ENCODE results near the gene PLEKHG3.

PLEKHG3 gene

GRCh38 chr14:64788706-64789105 lies 84.5 kb downstream of the PLEKHG3 start:
- DNase-seq (ENCODE audit: extremely low spot score) = no peak
- ChIA-PET POLR2A (no interaction called here), CTCF (interaction anchor here (1.2 kb wide), 1 partner anchor 24 kb away, joined by 5 read pairs; no protein-coding TSS in a partner anchor)
- no peak for TF ChIP-seq ELF4 (IDR thresholded peaks at IDR 0.05)
- TF ChIP-seq ARNT (IDR thresholded peaks at IDR 0.05) = no peak
- TF ChIP-seq SUZ12 (IDR thresholded peaks at IDR 0.05) = no peak
- TF ChIP-seq LEF1 (IDR thresholded peaks at IDR 0.05; ENCODE audit: borderline replicate concordance) = no peak
- TF ChIP-seq L3MBTL2 (conservative IDR thresholded peaks at IDR 0.05) = no peak
- TF ChIP-seq CTBP1 (IDR thresholded peaks at IDR 0.05; ENCODE audit: borderline replicate concordance) = no peak
- TF ChIP-seq FOXM1 (IDR thresholded peaks at IDR 0.05; ENCODE audit: borderline replicate concordance) = no peak
- TF ChIP-seq FOXA1 (IDR thresholded peaks at IDR 0.05) = no peak
- TF ChIP-seq BHLHE40 (IDR thresholded peaks at IDR 0.05; ENCODE audit: borderline replicate concordance) = no peak
- TF ChIP-seq, protein P1, sequence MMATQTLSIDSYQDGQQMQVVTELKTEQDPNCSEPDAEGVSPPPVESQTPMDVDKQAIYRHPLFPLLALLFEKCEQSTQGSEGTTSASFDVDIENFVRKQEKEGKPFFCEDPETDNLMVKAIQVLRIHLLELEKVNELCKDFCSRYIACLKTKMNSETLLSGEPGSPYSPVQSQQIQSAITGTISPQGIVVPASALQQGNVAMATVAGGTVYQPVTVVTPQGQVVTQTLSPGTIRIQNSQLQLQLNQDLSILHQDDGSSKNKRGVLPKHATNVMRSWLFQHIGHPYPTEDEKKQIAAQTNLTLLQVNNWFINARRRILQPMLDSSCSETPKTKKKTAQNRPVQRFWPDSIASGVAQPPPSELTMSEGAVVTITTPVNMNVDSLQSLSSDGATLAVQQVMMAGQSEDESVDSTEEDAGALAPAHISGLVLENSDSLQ (IDR thresholded peaks at IDR 0.05) = no peak
- TF ChIP-seq ZNF384 (IDR thresholded peaks at IDR 0.05) = no peak
- TF ChIP-seq HDGF (IDR thresholded peaks at IDR 0.05; ENCODE audit: borderline replicate concordance) = no peak
- TF ChIP-seq NFRKB (IDR thresholded peaks at IDR 0.05) = no peak
- TF ChIP-seq FOXK2 (IDR thresholded peaks at IDR 0.05) = no peak
- no peak for TF ChIP-seq SP1 (IDR thresholded peaks at IDR 0.05)
- no peak for TF ChIP-seq TARDBP (IDR thresholded peaks at IDR 0.05)

- POLR2A ChIA-PET = no interaction called here
- DNase-seq (ENCODE audit: extremely low spot score) = no peak
- TF ChIP-seq L3MBTL2 (conservative IDR thresholded peaks at IDR 0.05) = no peak
- no peak for TF ChIP-seq LEF1 (IDR thresholded peaks at IDR 0.05; ENCODE audit: borderline replicate concordance)
- TF ChIP-seq SP1 (IDR thresholded peaks at IDR 0.05) = no peak
- TF ChIP-seq BHLHE40 (IDR thresholded peaks at IDR 0.05; ENCODE audit: borderline replicate concordance) = no peak
- no peak for TF ChIP-seq ELF4 (IDR thresholded peaks at IDR 0.05)
- TF ChIP-seq, protein P1 (IDR thresholded peaks at IDR 0.05) = no peak
- TF ChIP-seq NFRKB (IDR thresholded peaks at IDR 0.05) = no peak
- no peak for TF ChIP-seq ZNF384 (IDR thresholded peaks at IDR 0.05)
- no peak for TF ChIP-seq FOXK2 (IDR thresholded peaks at IDR 0.05)
- no peak for TF ChIP-seq FOXM1 (IDR thresholded peaks at IDR 0.05; ENCODE audit: borderline replicate concordance)
- TF ChIP-seq HDGF (IDR thresholded peaks at IDR 0.05; ENCODE audit: borderline replicate concordance) = no peak
- TF ChIP-seq ARNT (IDR thresholded peaks at IDR 0.05) = no peak
- TF ChIP-seq FOXA1 (IDR thresholded peaks at IDR 0.05) = no peak
- no peak for TF ChIP-seq CTBP1 (IDR thresholded peaks at IDR 0.05; ENCODE audit: borderline replicate concordance)
- no peak for TF ChIP-seq SUZ12 (IDR thresholded peaks at IDR 0.05)
- TF ChIP-seq TARDBP (IDR thresholded peaks at IDR 0.05) = no peak
- CTCF ChIA-PET = interaction anchor here (1.2 kb wide), 2 partner anchors 25 to 102 kb away, joined by 3 to 5 read pairs; no protein-coding TSS in a partner anchor
Measured at GRCh38 chr14:64789696-64790095, 85.5 kb downstream of the PLEKHG3 start.

GRCh38 chr14:64790478-64790877 lies 86.3 kb downstream of the PLEKHG3 start:
- ChIA-PET POLR2A (no interaction called here), CTCF (interaction anchor here (1.2 kb wide), 1 partner anchor 101 kb away, joined by 3 read pairs; no protein-coding TSS in a partner anchor)
- DNase-seq (ENCODE audit: extremely low spot score) = no peak
- no peak for TF ChIP-seq FOXM1 (IDR thresholded peaks at IDR 0.05; ENCODE audit: borderline replicate concordance)
- no peak for TF ChIP-seq FOXA1 (IDR thresholded peaks at IDR 0.05)
- TF ChIP-seq, protein P1 (IDR thresholded peaks at IDR 0.05) = no peak
- TF ChIP-seq SP1 (IDR thresholded peaks at IDR 0.05) = no peak
- TF ChIP-seq L3MBTL2 (conservative IDR thresholded peaks at IDR 0.05) = no peak
- no peak for TF ChIP-seq ARNT (IDR thresholded peaks at IDR 0.05)
- TF ChIP-seq FOXK2 (IDR thresholded peaks at IDR 0.05) = no peak
- no peak for TF ChIP-seq HDGF (IDR thresholded peaks at IDR 0.05; ENCODE audit: borderline replicate concordance)
- TF ChIP-seq CTBP1 (IDR thresholded peaks at IDR 0.05; ENCODE audit: borderline replicate concordance) = no peak
- TF ChIP-seq TARDBP (IDR thresholded peaks at IDR 0.05) = no peak
- TF ChIP-seq SUZ12 (IDR thresholded peaks at IDR 0.05) = no peak
- TF ChIP-seq LEF1 (IDR thresholded peaks at IDR 0.05; ENCODE audit: borderline replicate concordance) = no peak
- no peak for TF ChIP-seq ZNF384 (IDR thresholded peaks at IDR 0.05)
- no peak for TF ChIP-seq ELF4 (IDR thresholded peaks at IDR 0.05)
- no peak for TF ChIP-seq BHLHE40 (IDR thresholded peaks at IDR 0.05; ENCODE audit: borderline replicate concordance)
- no peak for TF ChIP-seq NFRKB (IDR thresholded peaks at IDR 0.05)

DNA sequence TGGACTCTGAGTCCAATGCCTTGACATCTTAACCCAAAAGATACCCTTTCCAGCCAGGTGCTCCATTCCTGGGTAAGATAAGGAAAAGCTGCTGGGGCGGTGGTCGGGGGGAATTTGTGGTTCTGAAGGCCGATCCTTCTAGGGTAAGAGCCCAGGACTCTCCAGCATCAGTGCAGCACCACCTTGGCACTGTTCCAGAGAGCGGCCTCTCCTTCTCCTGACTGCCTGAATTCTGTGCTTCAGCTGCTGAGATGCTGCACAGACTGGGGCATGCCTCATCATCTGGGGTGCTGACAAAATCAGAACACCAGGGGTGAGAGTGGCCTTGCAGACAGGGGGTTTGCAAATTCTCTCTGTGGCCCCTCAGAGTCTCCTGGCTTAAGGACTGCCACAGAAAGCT lies 88.0 kb downstream of the PLEKHG3 start:
- CTCF ChIA-PET = no interaction called here
- TF ChIP-seq FOXA1 (IDR thresholded peaks at IDR 0.05) (no peak), ELF4 (IDR thresholded peaks at IDR 0.05) (no peak), FOXK2 (IDR thresholded peaks at IDR 0.05) (no peak), SP1 (IDR thresholded peaks at IDR 0.05) (no peak), TARDBP (IDR thresholded peaks at IDR 0.05) (no peak), ARNT (IDR thresholded peaks at IDR 0.05) (no peak), FOXM1 (IDR thresholded peaks at IDR 0.05; ENCODE audit: borderline replicate concordance) (no peak), CTBP1 (IDR thresholded peaks at IDR 0.05; ENCODE audit: borderline replicate concordance) (no peak), ZNF384 (IDR thresholded peaks at IDR 0.05) (no peak), LEF1 (IDR thresholded peaks at IDR 0.05; ENCODE audit: borderline replicate concordance) (no peak), HDGF (IDR thresholded peaks at IDR 0.05; ENCODE audit: borderline replicate concordance) (no peak), BHLHE40 (IDR thresholded peaks at IDR 0.05; ENCODE audit: borderline replicate concordance) (no peak), NFRKB (IDR thresholded peaks at IDR 0.05) (no peak), L3MBTL2 (conservative IDR thresholded peaks at IDR 0.05) (no peak)
- TF ChIP-seq, protein P1 (IDR thresholded peaks at IDR 0.05) = no peak
- POLR2A ChIA-PET = no interaction called here
- DNase-seq (ENCODE audit: extremely low spot score) = no peak

GRCh38 chr14:64792871-64793560 lies 88.8 kb downstream of the PLEKHG3 start:
- ChIA-PET POLR2A (no interaction called here), CTCF (no interaction called here)
- DNase-seq (ENCODE audit: extremely low spot score) = no peak
- TF ChIP-seq HDGF (IDR thresholded peaks at IDR 0.05; ENCODE audit: borderline replicate concordance) (no peak), NFRKB (IDR thresholded peaks at IDR 0.05) (no peak), FOXK2 (IDR thresholded peaks at IDR 0.05) (no peak), SP1 (IDR thresholded peaks at IDR 0.05) (no peak), SUZ12 (IDR thresholded peaks at IDR 0.05) (no peak), LEF1 (IDR thresholded peaks at IDR 0.05; ENCODE audit: borderline replicate concordance) (no peak), ELF4 (IDR thresholded peaks at IDR 0.05) (no peak), L3MBTL2 (conservative IDR thresholded peaks at IDR 0.05) (no peak), ZNF384 (IDR thresholded peaks at IDR 0.05) (no peak), ARNT (IDR thresholded peaks at IDR 0.05) (no peak)
